Measurements from ENCODE around the gene PNLIPRP3.

Gene PNLIPRP3

GRCh38 chr10:116429288-116429977 lies 1.8 kb downstream of the PNLIPRP3 start:
- H3K27ac ChIP-seq = no peak overlapping the region
- TF ChIP-seq CTCF (conservative IDR thresholded peaks at IDR 0.05) = no peak

- TF ChIP-seq CTCF (conservative IDR thresholded peaks at IDR 0.05) = no peak
- no peak overlapping the region for H3K27ac ChIP-seq
These were observed 2.6 kb downstream of the PNLIPRP3 start for GRCh38 chr10:116430288-116430687.

- no peak for TF ChIP-seq CTCF (conservative IDR thresholded peaks at IDR 0.05)
- no peak overlapping the region for H3K27ac ChIP-seq
These were observed 4.0 kb downstream of the PNLIPRP3 start for GRCh38 chr10:116431598-116431997.

- H3K27ac ChIP-seq = no peak overlapping the region
- no peak for TF ChIP-seq CTCF (conservative IDR thresholded peaks at IDR 0.05)
These were observed 9.5 kb downstream of the PNLIPRP3 start for GRCh38 chr10:116437076-116437692.

- no peak for TF ChIP-seq CTCF (conservative IDR thresholded peaks at IDR 0.05)
- no peak overlapping the region for H3K27ac ChIP-seq
These were observed 12.8 kb downstream of the PNLIPRP3 start for GRCh38 chr10:116440330-116441030.

- no peak overlapping the region for H3K27ac ChIP-seq
- TF ChIP-seq CTCF (conservative IDR thresholded peaks at IDR 0.05) = peak; percentile 83
These were observed 17.0 kb downstream of the PNLIPRP3 start for GRCh38 chr10:116444527-116445142.

- H3K27ac ChIP-seq = no peak overlapping the region
- no peak for TF ChIP-seq CTCF (conservative IDR thresholded peaks at IDR 0.05)
These were observed 23.2 kb downstream of the PNLIPRP3 start for GRCh38 chr10:116450861-116451260.
